Esophagus (tissue), 2 donors: ENCODE results near the gene ALG6. TPM values are rescaled to one million over a fixed set of nuclear protein-coding genes. Genes with fewer than 3 reads are reported as not detected.
"Not testable (repeated sequence)": the region's sequence is repeated elsewhere in the genome, so short reads cannot be mapped to it uniquely, and the experiment has no call there.

ENCODE experiments used
- H3K27ac ChIP-seq, 2 donors: one replicate each; pipeline ENCODE4 v1.5.1; 2013; ENCODE audit warnings: low read depth in 2 of 2, mild to moderate bottlenecking in 2 of 2, inconsistent platforms in 1 of 2, low read length in 1 of 2, moderate library complexity in 1 of 2
- H3K27me3 ChIP-seq, 2 donors: one replicate each; pipeline ENCODE4 v1.6.1; 2013; ENCODE audit warnings: low read length in 2 of 2, control low read depth in 1 of 2, mild to moderate bottlenecking in 1 of 2; ENCODE audit not compliant: insufficient read depth in 2 of 2, control insufficient read depth in 1 of 2
- H3K36me3 ChIP-seq, 2 donors: one replicate each; pipeline ENCODE4 v1.6.1; 2013; ENCODE audit warnings: low read length in 1 of 2; ENCODE audit not compliant: control insufficient read depth in 2 of 2, insufficient read depth in 2 of 2
- H3K4me1 ChIP-seq, 2 donors: one replicate each; pipeline ENCODE4 v1.6.1; 2013; ENCODE audit warnings: low read length in 1 of 2; ENCODE audit not compliant: control insufficient read depth in 2 of 2, insufficient read depth in 2 of 2
- H3K4me3 ChIP-seq, 2 donors: one replicate each; pipeline ENCODE4 v1.5.1; 2013; ENCODE audit warnings: low read length in 2 of 2, mild to moderate bottlenecking in 2 of 2, low read depth in 1 of 2, moderate library complexity in 1 of 2
- H3K9me3 ChIP-seq, 2 donors: one replicate each; pipeline ENCODE4 v1.6.1; 2013; ENCODE audit warnings: mild to moderate bottlenecking in 2 of 2, low read depth in 1 of 2, low read length in 1 of 2, moderate library complexity in 1 of 2; ENCODE audit not compliant: control insufficient read depth in 2 of 2, insufficient read depth in 1 of 2
- WGBS, 2 donors: extraction: QIAGEN DNeasy Blood & Tissue Kit; methylation state at CpG; one replicate each; pipeline ENCODE4 v1.1.7; 2013; 5-methylcytosine and 5-hydroxymethylcytosine counted together
- polyA plus RNA-seq, 2 donors: library from polyadenylated mRNA; stranded (reverse); fragments of 200-250 nt; gene quantifications; one replicate each; pipeline ENCODE4 v1.2.3, GENCODE V29; 2013
- donor health status: healthy with polysubstance abuse.
- donor health status: Bipolar disorder and iron deficiency.

Gene ALG6
- polyA plus RNA-seq, 2 donors: 8.3 to 14.1 TPM

- no peak overlapping the region for H3K4me3 ChIP-seq
- H3K27ac ChIP-seq: no peak overlapping the region
- 98% methylated on average over 1 of the region's 1 CpG for WGBS, 2 donors
- H3K27me3 ChIP-seq: no peaks in the 10 kb centered on the region
- no peaks in the 10 kb centered on the region for H3K9me3 ChIP-seq
- no peaks in the 10 kb centered on the region for H3K4me1 ChIP-seq
- H3K36me3 ChIP-seq: no peaks in the 10 kb centered on the region
Observed at GRCh38 chr1:63461661-63462230, 94.3 kb downstream of the ALG6 start.

- H3K4me3 ChIP-seq: no peak overlapping the region
- WGBS, 2 donors: 79 to 84% methylated on average over 3 of the region's 3 CpGs
- no peak overlapping the region for H3K27ac ChIP-seq
- H3K9me3 ChIP-seq: no peaks in the 10 kb centered on the region
- no peaks in the 10 kb centered on the region for H3K36me3 ChIP-seq
- no peaks in the 10 kb centered on the region for H3K4me1 ChIP-seq
- H3K27me3 ChIP-seq: no peaks in the 10 kb centered on the region
Observed at GRCh38 chr1:63463248-63463647, 95.8 kb downstream of the ALG6 start.

GRCh38 chr1:63466181-63466580 is 98.8 kb downstream of the ALG6 start:
- Histone ChIP-seq H3K9me3 (no peaks in the 10 kb centered on the region), H3K27ac (no peak overlapping the region), H3K27me3 (no peaks in the 10 kb centered on the region), H3K4me3 (no peak overlapping the region), H3K36me3 (no peaks in the 10 kb centered on the region), H3K4me1 (no peaks in the 10 kb centered on the region)
- WGBS, 2 donors: 78 to 80% methylated on average over 7 of the region's 7 CpGs

GRCh38 chr1:63466759-63467158 is 99.3 kb downstream of the ALG6 start:
- H3K27ac ChIP-seq: no peak overlapping the region
- no peak overlapping the region for H3K4me3 ChIP-seq
- H3K36me3 ChIP-seq: no peaks in the 10 kb centered on the region
- H3K27me3 ChIP-seq: no peaks in the 10 kb centered on the region
- H3K9me3 ChIP-seq: no peaks in the 10 kb centered on the region
- 90 to 91% methylated on average over 3 of the region's 3 CpGs for WGBS, 2 donors
- H3K4me1 ChIP-seq: no peaks in the 10 kb centered on the region

GRCh38 chr1:63468683-63469082 is 101.3 kb downstream of the ALG6 start:
- not testable (repeated sequence) for H3K4me1 ChIP-seq, H3K36me3 ChIP-seq, H3K9me3 ChIP-seq, H3K27ac ChIP-seq, H3K27me3 ChIP-seq, H3K4me3 ChIP-seq
- 93 to 97% methylated on average over 5 of the region's 5 CpGs for WGBS, 2 donors

- Histone ChIP-seq H3K9me3 (no peaks in the 10 kb centered on the region), H3K27me3 (no peaks in the 10 kb centered on the region), H3K27ac (no peak overlapping the region), H3K36me3 (no peaks in the 10 kb centered on the region), H3K4me3 (no peak overlapping the region), H3K4me1 (no peaks in the 10 kb centered on the region)
- 83 to 95% methylated on average over 7 of the region's 7 CpGs for WGBS, 2 donors
Observed at GRCh38 chr1:63475761-63476160, 108.3 kb downstream of the ALG6 start.

GRCh38 chr1:63480057-63480456 is 112.6 kb downstream of the ALG6 start:
- Histone ChIP-seq H3K4me3 (no peak overlapping the region), H3K36me3 (no peaks in the 10 kb centered on the region), H3K4me1 (no peaks in the 10 kb centered on the region), H3K9me3 (no peaks in the 10 kb centered on the region), H3K27me3 (no peaks in the 10 kb centered on the region), H3K27ac (no peak overlapping the region)
- WGBS, 2 donors: 61 to 84% methylated on average over 1 of the region's 1 CpG

GRCh38 chr1:63486629-63487028 is 119.2 kb downstream of the ALG6 start:
- Histone ChIP-seq H3K27ac (no peak overlapping the region), H3K9me3 (no peaks in the 10 kb centered on the region), H3K4me3 (no peak overlapping the region), H3K36me3 (no peaks in the 10 kb centered on the region), H3K4me1 (no peaks in the 10 kb centered on the region), H3K27me3 (no peaks in the 10 kb centered on the region)
- WGBS, 2 donors: 81% methylated on average over 1 of the region's 1 CpG

GRCh38 chr1:63487336-63488065 is 120.1 kb downstream of the ALG6 start:
- no peaks in the 10 kb centered on the region for H3K4me1 ChIP-seq
- H3K27me3 ChIP-seq: no peaks in the 10 kb centered on the region
- no peaks in the 10 kb centered on the region for H3K36me3 ChIP-seq
- no peaks in the 10 kb centered on the region for H3K9me3 ChIP-seq
- WGBS, 2 donors: 41 to 60% methylated on average over 8 of the region's 8 CpGs
- H3K4me3 ChIP-seq: no peak overlapping the region
- H3K27ac ChIP-seq: no peak overlapping the region
